ENCODE measurements around the gene PTCH2.

PTCH2 gene

GRCh38 chr1:44820328-44821239 lies 22.5 kb downstream of the PTCH2 start:
- Histone ChIP-seq H3K9me3 (ENCODE audit: control insufficient read depth, insufficient read depth, low read depth, low read length) (no peaks in the 10 kb centered on the region), H3K27ac (ENCODE audit: extremely low read depth, low read depth, low read length) (peak overlapping the region; percentile 91), H3K36me3 (ENCODE audit: control insufficient read depth in 2 of 2, insufficient read depth in 1 of 2, low read length in 2 of 2) (peaks cover 0 to under 1% of the 10 kb centered on the region in 2 experiments; a peak in 1 of 3 replicates), H3K4me3 (ENCODE audit: low read depth, low read length) (peak overlapping the region; percentile 31), H3K4me1 (ENCODE audit: control insufficient read depth, insufficient read depth, low read length) (no peaks in the 10 kb centered on the region)
- ChIA-PET POLR2A (interaction anchor here (0.6 to 6.1 kb wide), 12 partner anchors 9 to 99 kb away, joined by 3 to 84 read pairs (median 8); partner anchors contain the start of genes BEST4, BTBD19, DYNLT4 and PLK3), CTCF (interaction anchor here (0.7 to 3.2 kb wide), 7 partner anchors 11 to 540 kb away, joined by 3 to 13 read pairs (median 4); partner anchors contain the start of genes HECTD3 and UROD)
- TF ChIP-seq SETDB1 (IDR thresholded peaks at IDR 0.05; ENCODE audit: insufficient read length, low read length) (no peak), PATZ1 (tag by site-specific recombination; IDR thresholded peaks at IDR 0.05) (no peak), ZFHX2 (tag by site-specific recombination; conservative IDR thresholded peaks at IDR 0.05) (peak; percentile 52), ZBTB7A (tag by site-specific recombination; IDR thresholded peaks at IDR 0.05; ENCODE audit: low read depth) (no peak), KLF9 (tag by site-specific recombination; IDR thresholded peaks at IDR 0.05; ENCODE audit: low read depth) (no peak), ZNF398 (tag by site-specific recombination; IDR thresholded peaks at IDR 0.05) (peak; percentile 12; the same call in 1 of the 2 replicates), PRDM4 (tag by site-specific recombination; IDR thresholded peaks at IDR 0.05) (no peak), ZNF843 (tag by site-specific recombination; IDR thresholded peaks at IDR 0.05) (no peak), ZNF292 (tag by site-specific recombination; IDR thresholded peaks at IDR 0.05; ENCODE audit: borderline replicate concordance, low read depth) (no peak), ZNF2 (tag by site-specific recombination; IDR thresholded peaks at IDR 0.05) (peak; percentile 4; the same call in 1 of the 2 replicates), ATF2 (tag by site-specific recombination; IDR thresholded peaks at IDR 0.05; ENCODE audit: low read depth) (no peak), ZSCAN30 (tag by site-specific recombination; IDR thresholded peaks at IDR 0.05) (no peak), ZNF791 (tag by site-specific recombination; IDR thresholded peaks at IDR 0.05) (no peak), ZNF311 (tag by site-specific recombination; IDR thresholded peaks at IDR 0.05; ENCODE audit: borderline replicate concordance) (no peak), ZNF645 (tag by site-specific recombination; IDR thresholded peaks at IDR 0.05) (no peak), ZBTB26 (tag by site-specific recombination; optimal IDR thresholded peaks at IDR 0.05) (peak; percentile 38), ZNF777 (tag by site-specific recombination; IDR thresholded peaks at IDR 0.05; ENCODE audit: borderline replicate concordance) (0 out of 2 replicates have a peak, but pooled peaks have one; percentile 44), ZBTB8A (tag by site-specific recombination; IDR thresholded peaks at IDR 0.05) (no peak), HIC1 (tag by site-specific recombination; IDR thresholded peaks at IDR 0.05) (peak; percentile 38; the same call in 1 of the 2 replicates), ZNF426 (tag by site-specific recombination; IDR thresholded peaks at IDR 0.05) (no peak), MZF1 (tag by site-specific recombination; IDR thresholded peaks at IDR 0.05; ENCODE audit: borderline replicate concordance) (no peak)

Data from HEK293 (cell line).